LNCaP clone FGC (cell line): ENCODE measurements around the gene SECISBP2L.

Experiments used
- DNase-seq: peaks from one replicate; pipeline ENCODE4 v3.0.0-alpha.2; 2011; ENCODE audit warnings: low read depth
- H3K4me3 ChIP-seq: 2 replicates; pipeline ENCODE4 v1.5.1; 2011; ENCODE audit warnings: mild to moderate bottlenecking, low read depth, low read length, control low read depth
- TF ChIP-seq, protein P1 (sequence below): IDR thresholded peaks from 2 replicates; pipeline ENCODE4 v1.5.1; 2012; ENCODE audit warnings: mild to moderate bottlenecking; ENCODE audit not compliant: control insufficient read depth, insufficient read depth; ENCODE audit errors: extremely low read depth

Gene SECISBP2L

DNA sequence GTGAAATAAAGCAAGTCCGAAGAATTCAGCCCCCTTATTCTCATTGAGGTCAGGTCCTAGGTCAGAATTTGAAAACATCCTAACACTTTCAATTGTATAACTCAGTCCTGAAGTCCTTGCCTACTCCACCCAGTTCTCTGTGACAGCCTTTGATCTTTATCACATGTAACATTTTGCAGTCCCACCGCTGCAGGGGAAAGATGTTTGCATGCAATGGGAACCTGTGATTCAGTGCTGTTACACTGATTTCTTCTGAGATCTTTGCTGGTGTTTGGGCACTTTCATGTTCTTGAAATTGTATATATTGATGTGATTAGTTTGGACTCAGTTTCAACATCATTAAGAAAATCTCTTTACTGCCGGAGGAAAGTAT, 18.0 kb upstream of the SECISBP2L start:
- DNase-seq = no peak
- H3K4me3 ChIP-seq = no peak overlapping the region
- TF ChIP-seq, protein P1, sequence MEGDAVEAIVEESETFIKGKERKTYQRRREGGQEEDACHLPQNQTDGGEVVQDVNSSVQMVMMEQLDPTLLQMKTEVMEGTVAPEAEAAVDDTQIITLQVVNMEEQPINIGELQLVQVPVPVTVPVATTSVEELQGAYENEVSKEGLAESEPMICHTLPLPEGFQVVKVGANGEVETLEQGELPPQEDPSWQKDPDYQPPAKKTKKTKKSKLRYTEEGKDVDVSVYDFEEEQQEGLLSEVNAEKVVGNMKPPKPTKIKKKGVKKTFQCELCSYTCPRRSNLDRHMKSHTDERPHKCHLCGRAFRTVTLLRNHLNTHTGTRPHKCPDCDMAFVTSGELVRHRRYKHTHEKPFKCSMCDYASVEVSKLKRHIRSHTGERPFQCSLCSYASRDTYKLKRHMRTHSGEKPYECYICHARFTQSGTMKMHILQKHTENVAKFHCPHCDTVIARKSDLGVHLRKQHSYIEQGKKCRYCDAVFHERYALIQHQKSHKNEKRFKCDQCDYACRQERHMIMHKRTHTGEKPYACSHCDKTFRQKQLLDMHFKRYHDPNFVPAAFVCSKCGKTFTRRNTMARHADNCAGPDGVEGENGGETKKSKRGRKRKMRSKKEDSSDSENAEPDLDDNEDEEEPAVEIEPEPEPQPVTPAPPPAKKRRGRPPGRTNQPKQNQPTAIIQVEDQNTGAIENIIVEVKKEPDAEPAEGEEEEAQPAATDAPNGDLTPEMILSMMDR = no peak

DNA sequence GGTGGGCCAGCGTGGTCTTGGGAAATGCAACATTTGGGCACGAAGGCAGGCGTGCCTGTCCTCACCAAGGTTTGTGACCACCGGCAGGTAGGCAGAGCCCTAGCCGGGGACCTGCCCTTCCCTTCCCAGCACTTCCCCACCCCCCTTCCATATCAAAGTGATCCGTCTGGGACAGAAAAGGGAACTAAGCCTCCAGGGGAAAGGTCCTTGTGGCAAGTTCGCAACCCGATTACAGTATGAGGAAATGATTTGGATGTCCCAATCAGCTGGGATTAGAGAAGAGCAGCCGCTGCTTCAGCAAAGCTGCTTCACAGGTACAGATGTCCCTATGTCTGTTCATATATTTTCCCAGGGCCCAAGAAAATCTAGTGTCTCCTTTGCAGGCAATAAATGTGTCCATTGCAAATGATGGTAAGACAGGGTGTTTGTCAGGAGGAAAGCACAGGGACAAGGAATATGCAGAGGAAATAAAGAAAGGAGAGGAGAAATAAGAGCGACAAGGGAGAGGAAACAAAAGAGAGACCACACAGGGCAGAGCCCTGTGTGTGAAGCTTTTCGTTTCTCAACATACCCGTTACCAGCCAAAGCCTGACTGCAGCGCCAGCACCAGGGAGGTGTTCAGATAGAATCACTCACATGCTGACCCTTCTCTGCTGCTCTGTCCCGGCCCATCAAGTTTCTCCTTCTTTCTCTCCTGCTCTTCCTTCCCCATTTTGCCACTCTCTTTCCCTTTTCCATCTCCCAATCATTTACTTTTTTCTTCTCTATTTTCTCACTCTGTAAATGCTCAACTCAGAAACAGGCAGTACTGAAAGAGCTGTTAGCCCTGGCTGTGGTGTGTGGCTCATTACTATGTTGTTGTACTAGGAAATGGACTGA, 17.4 kb upstream of the SECISBP2L start:
- H3K4me3 ChIP-seq = no peak overlapping the region
- TF ChIP-seq, protein P1 = no peak
- no peak for DNase-seq

DNA sequence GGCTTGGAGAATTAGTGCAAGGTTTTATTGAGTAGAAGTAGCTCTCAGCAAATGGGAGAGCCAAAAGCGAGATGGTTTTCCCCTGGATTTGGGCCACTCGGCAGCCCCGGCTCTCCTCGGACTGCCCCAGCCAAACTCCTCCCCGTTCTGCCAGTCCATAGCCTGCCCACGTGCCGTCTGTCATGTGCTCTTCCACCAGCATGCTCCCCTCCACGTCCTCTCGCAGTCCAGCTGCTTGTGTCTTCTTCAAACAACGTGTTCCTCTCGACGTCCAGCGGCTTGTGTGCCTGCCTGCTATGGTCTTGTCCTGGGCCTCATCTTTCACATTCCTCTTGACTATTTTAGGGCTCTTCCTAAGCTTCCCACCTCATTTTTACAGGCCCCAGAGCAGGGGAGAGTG, 16.7 kb upstream of the SECISBP2L start:
- H3K4me3 ChIP-seq = no peak overlapping the region
- TF ChIP-seq, protein P1 = no peak
- DNase-seq = no peak

DNA sequence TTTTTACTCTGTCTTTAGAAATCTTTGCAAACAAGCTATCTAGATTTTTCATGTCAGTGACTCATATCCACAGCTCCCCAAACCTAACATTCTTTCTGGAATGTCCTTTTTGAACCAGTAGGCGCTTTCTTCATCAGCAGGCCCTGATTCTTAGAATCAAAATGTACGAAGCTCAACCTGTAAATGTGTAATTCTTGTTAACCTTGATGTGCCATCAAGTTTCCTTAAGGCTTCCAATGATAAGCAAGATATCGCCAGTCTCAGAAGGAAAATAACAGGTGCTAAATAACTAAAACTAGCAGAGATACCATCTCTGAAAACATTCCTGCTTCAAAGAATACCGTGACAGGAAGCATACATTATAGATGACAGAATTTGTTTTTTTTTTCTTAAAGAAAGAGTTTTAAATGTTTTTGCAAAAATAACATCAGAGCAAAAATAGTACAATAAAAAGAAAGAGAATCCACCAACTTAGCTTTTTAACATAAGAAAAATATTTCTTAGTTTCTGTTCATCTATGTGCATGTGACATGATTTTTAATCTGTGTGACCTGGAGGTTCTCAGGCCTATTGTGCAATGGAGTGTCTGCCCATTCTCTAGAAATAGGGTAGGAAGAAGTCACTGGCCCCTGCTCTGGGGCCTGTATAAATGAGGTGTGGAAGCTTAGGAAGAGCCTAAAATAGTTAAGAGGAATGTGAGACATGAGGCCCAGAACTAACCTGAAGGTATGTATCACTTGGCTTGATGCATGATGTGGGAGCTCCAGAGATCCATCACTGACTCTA, 14.7 kb upstream of the SECISBP2L start:
- TF ChIP-seq, protein P1 = no peak
- no peak for DNase-seq
- no peak overlapping the region for H3K4me3 ChIP-seq

DNA sequence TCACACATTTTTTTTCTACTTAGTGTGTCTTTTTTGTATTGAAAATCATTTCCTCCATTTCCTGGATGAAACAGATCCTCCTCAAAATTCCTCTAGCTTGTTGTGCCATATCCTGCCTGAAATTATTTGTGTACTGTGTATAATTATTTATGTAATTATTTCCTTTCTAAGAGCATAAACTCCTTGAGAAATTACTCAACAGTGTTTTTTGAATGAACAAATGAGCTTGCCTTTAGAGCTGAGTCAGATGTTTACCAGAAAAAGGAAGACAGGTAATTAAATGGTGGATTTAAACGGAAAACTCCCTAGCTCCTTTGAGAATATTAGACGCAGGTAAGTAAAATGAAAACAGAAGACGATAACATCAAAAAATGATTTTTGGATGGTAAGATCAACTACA, 13.2 kb upstream of the SECISBP2L start:
- TF ChIP-seq, protein P1 = no peak
- DNase-seq = no peak
- H3K4me3 ChIP-seq = no peak overlapping the region

DNA sequence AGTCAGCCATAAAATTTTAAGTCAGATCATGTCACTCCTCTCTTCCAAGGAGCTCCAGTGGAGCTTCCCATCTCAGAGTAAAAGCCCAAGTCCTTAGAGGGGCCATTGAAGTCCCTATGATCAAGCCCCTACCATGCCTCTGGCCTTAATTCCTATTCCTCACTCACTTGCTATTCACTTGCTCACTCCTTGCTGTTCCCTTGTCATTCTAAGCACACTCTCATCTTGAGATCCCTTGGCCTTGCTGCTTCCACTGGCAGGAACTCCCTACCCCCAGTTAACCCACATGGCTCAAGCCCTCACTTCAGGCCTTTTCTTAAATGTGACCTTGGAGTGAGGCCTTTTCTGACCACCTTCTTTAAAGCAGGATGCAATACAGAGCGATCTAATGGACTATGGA, 12.3 kb upstream of the SECISBP2L start:
- no peak overlapping the region for H3K4me3 ChIP-seq
- no peak for DNase-seq
- TF ChIP-seq, protein P1 = no peak

DNA sequence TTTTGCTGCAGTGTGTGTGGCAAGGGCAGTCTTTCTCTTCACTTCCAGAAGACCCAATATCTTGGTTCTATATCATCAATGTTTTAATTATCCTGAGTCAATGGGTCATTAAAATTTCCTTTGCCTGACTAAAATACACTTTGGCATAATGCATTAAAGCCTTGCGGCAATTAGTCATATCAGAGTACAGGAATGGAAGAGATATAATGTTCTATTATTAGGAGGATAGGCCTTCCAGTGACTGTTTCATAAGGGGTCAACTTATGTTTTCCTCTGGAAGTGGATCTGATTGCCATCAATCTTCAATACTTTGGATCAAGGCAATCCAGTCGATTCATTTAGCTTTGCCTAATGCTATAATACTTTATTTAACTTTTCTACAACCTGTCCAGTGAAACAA, 9.4 kb upstream of the SECISBP2L start:
- no peak for DNase-seq
- no peak overlapping the region for H3K4me3 ChIP-seq
- TF ChIP-seq, protein P1 = no peak
